GM12878 (cell line): Measurements from ENCODE around the gene SPINK1. TPM values are rescaled to one million over a fixed set of nuclear protein-coding genes. Genes with fewer than 3 reads are reported as not detected.

Source experiments
- ATAC-seq: fragments of 200-7000 bp; cut with Tn5 transposase; 3 replicates; pipeline ENCODE4 v1.9.1; 2020; ENCODE audit warnings: mild to moderate bottlenecking, moderate library complexity
- BruUV-seq: library from RNA; stranded (reverse); fragments of 400-500 nt; replicated peaks from 2 replicates; lab custom pipeline; 2021; lab: Mats Ljungman, UMichigan
- CTCF ChIA-PET: fragments of 300-600 bp; sonication (Branson Sonifier 250); formaldehyde crosslinking; extraction: SDS; loops from one replicate; lab custom pipeline; 2021; ENCODE audit warnings: inconsistent platforms; lab: Yijun Ruan, JAX
- POLR2A ChIA-PET: fragments of 350-600 bp; formaldehyde crosslinking; extraction: SDS; loops from one replicate; lab custom pipeline; 2021; ENCODE audit warnings: inconsistent platforms; lab: Charles Lee
- RAD21 ChIA-PET: fragments of 300-600 bp; sonication (Branson Sonifier 250); formaldehyde crosslinking; loops from one replicate; lab custom pipeline; 2023; ENCODE audit warnings: antibody characterized with exemption; ENCODE audit not compliant: unreplicated experiment; lab: Charles Lee
- SMC1A ChIA-PET: fragments of 300-600 bp; sonication (Branson Sonifier 250); formaldehyde crosslinking; loops from one replicate; lab custom pipeline; 2023; ENCODE audit not compliant: unreplicated experiment, uncharacterized antibody; lab: Charles Lee
- DNase-seq: peaks from one replicate; pipeline ENCODE4 v3.0.0-alpha.2; 2011; ENCODE audit warnings: low read depth, low spot score
- FAIRE-seq: peaks from 3 replicates; lab custom pipeline; 2011; peaks lifted over from hg19 to GRCh38; lab: Jason Lieb, UNC
- H2AFZ ChIP-seq: 2 replicates; pipeline ENCODE4 v1.6.0; 2011; ENCODE audit warnings: low read depth, low read length, control low read depth; ENCODE audit not compliant: control insufficient read depth
- H3K27ac ChIP-seq: 2 replicates; pipeline ENCODE4 v1.5.1; 2011; ENCODE audit warnings: control low read depth; ENCODE audit not compliant: control insufficient read depth, insufficient read depth
- H3K27me3 ChIP-seq, 2 experiments: replicated peaks in 1 of 2; 2 replicates each; pipeline versions ENCODE4 v1.6.0 to v1.6.1; 2011; ENCODE audit warnings: low read length in 1 of 2; ENCODE audit not compliant: control insufficient read depth in 2 of 2, insufficient read depth in 2 of 2
- H3K36me3 ChIP-seq, 2 experiments: 2 replicates each; pipeline ENCODE4 v1.5.1; 2011; ENCODE audit warnings: low read length in 1 of 2; ENCODE audit not compliant: control insufficient read depth in 2 of 2, insufficient read depth in 2 of 2
- H3K4me1 ChIP-seq: 2 replicates; pipeline ENCODE4 v1.6.1; 2011; ENCODE audit warnings: mild to moderate bottlenecking, low read length, moderate library complexity, mixed read lengths; ENCODE audit not compliant: control insufficient read depth, insufficient read depth
- H3K4me2 ChIP-seq: 2 replicates; pipeline ENCODE4 v1.6.0; 2011; ENCODE audit warnings: control low read depth; ENCODE audit not compliant: control insufficient read depth, insufficient read depth
- H3K4me3 ChIP-seq: fragments of 200-600 bp; sonication (generic); 2 replicates; pipeline ENCODE4 v1.5.1; 2016
- H3K79me2 ChIP-seq: 2 replicates; pipeline ENCODE4 v1.6.0; 2011; ENCODE audit warnings: low read length; ENCODE audit not compliant: control insufficient read depth, insufficient read depth
- H3K9ac ChIP-seq: 2 replicates; pipeline ENCODE4 v1.8.0; 2011; ENCODE audit warnings: low read length, control low read depth, mixed read lengths; ENCODE audit not compliant: control insufficient read depth, insufficient read depth
- H3K9me3 ChIP-seq: replicated peaks from 3 replicates; pipeline ENCODE4 v1.5.1; 2011; ENCODE audit warnings: mild to moderate bottlenecking, low read length; ENCODE audit not compliant: control insufficient read depth, insufficient read depth
- H4K20me1 ChIP-seq: 2 replicates; pipeline ENCODE4 v1.6.0; 2011; ENCODE audit not compliant: control insufficient read depth, insufficient read depth
- BRCA1 ChIP-seq: IDR thresholded peaks from 2 replicates; pipeline ENCODE4 v1.6.1; 2011; ENCODE audit warnings: low read depth, low read length, improper control_type of control experiment
- CHD1 ChIP-seq: IDR thresholded peaks from 2 replicates; pipeline ENCODE4 v1.6.1; 2012; ENCODE audit warnings: low read depth, low read length, improper control_type of control experiment
- E2F4 ChIP-seq: IDR thresholded peaks from 2 replicates; pipeline ENCODE4 v1.6.1; 2012; ENCODE audit warnings: low read depth, low read length, improper control_type of control experiment
- GATAD2B ChIP-seq: fragments of 450-650 bp; conservative IDR thresholded peaks from 2 replicates; pipeline ENCODE4 v1.6.1; 2017; ENCODE audit warnings: low read depth, mild to moderate bottlenecking, moderate library complexity
- MLLT1 ChIP-seq: fragments of 450-650 bp; IDR thresholded peaks from 2 replicates; pipeline ENCODE4 v1.6.1; 2016; ENCODE audit warnings: mild to moderate bottlenecking
- MXI1 ChIP-seq: fragments of 150-350 bp; IDR thresholded peaks from 2 replicates; pipeline ENCODE4 v1.6.1; 2011; ENCODE audit warnings: low read depth, mild to moderate bottlenecking, inconsistent platforms, low read length, improper control_type of control experiment
- MYB ChIP-seq: fragments of 150-350 bp; IDR thresholded peaks from 2 replicates; pipeline ENCODE4 v1.6.1; 2014; ENCODE audit warnings: mild to moderate bottlenecking, low read depth, low read length, borderline replicate concordance
- NR2F1 ChIP-seq: fragments of 450-650 bp; conservative IDR thresholded peaks from 2 replicates; pipeline ENCODE4 v1.6.1; 2017; ENCODE audit warnings: mild to moderate bottlenecking
- PBX3 ChIP-seq: IDR thresholded peaks from 2 replicates; pipeline ENCODE4 v1.6.1; 2011; ENCODE audit warnings: mild to moderate bottlenecking, low read depth, low read length, moderate library complexity; ENCODE audit not compliant: insufficient replicate concordance
- POLR2AphosphoS5 ChIP-seq: IDR thresholded peaks from 2 replicates; pipeline ENCODE4 v1.6.1; 2011; ENCODE audit warnings: mild to moderate bottlenecking, low read length, inconsistent platforms
- RCOR1 ChIP-seq: conservative IDR thresholded peaks from 2 replicates; pipeline ENCODE4 v1.6.1; 2012; ENCODE audit warnings: low read depth, low read length, improper control_type of control experiment
- SMC3 ChIP-seq: IDR thresholded peaks from 2 replicates; pipeline ENCODE4 v1.6.1; 2011; ENCODE audit warnings: low read length, improper control_type of control experiment, borderline replicate concordance
- STAT3 ChIP-seq: IDR thresholded peaks from 2 replicates; pipeline ENCODE4 v1.6.1; 2011; ENCODE audit warnings: low read depth, low read length, improper control_type of control experiment
- WRNIP1 ChIP-seq: IDR thresholded peaks from 2 replicates; pipeline ENCODE4 v1.6.1; 2011; ENCODE audit warnings: low read depth, low read length, improper control_type of control experiment, borderline replicate concordance
- ZSCAN29 ChIP-seq: fragments of 450-650 bp; IDR thresholded peaks from 2 replicates; pipeline ENCODE4 v1.6.1; 2017; ENCODE audit warnings: mild to moderate bottlenecking, moderate library complexity
- WGBS: methylation state at CpG from one replicate; pipeline ENCODE4 v1.1.6; 2016; ENCODE audit warnings: low lambda C conversion rate; ENCODE audit not compliant: insufficient replicate concordance, insufficient coverage; ENCODE audit errors: missing lambda C conversion rate; 5-methylcytosine and 5-hydroxymethylcytosine counted together
- in situ Hi-C: fragments of 300-500 bp; cut with MboI; formaldehyde crosslinking; loops from 9 replicates; pipeline ENCODE4 v1.14.3; 2018; ENCODE audit warnings: mixed read lengths
- intact Hi-C: fragments of 100-400 bp; cut with micrococcal nuclease; formaldehyde crosslinking; loops from one replicate; pipeline ENCODE4 v1.14.2; 2022; ENCODE audit not compliant: unreplicated experiment
- polyA plus RNA-seq, 11 experiments: library from polyadenylated mRNA; depleted of rRNA in 4 of 11; unstranded in 6 of 11; stranded (reverse) in 5 of 11; fragments of >200 nt; fragmentation: Nextera tagmentation in 4 of 11; fragmentation: Illumina TruSeq in 1 of 11; extraction: Ambion mirVana in 4 of 11; extraction: Trizol in 1 of 11; gene quantifications; 1 replicate in 1 of 11; 2 replicates in 10 of 11; pipeline versions ENCODE4 v1.2.1 to v1.2.3, GENCODE V29; 2011 to 2016; ENCODE audit warnings: inconsistent platforms in 2 of 11, missing spikeins in 2 of 11, low read depth in 1 of 11
- total RNA-seq, 4 experiments: library from RNA; depleted of rRNA in 3 of 4; stranded (reverse); fragments of >200 nt in 3 of 4; fragmentation: Illumina TruSeq in 1 of 4; extraction: Trizol in 1 of 4; gene quantifications; 2 replicates each; pipeline versions ENCODE4 v1.2.1 to v1.2.3, GENCODE V29; 2013 to 2021
- TF ChIP-seq, protein P1 (sequence below), 3 experiments: IDR thresholded peaks in 2 of 3; conservative IDR thresholded peaks in 1 of 3; 2 replicates each; pipeline ENCODE4 v1.5.1; 2011; ENCODE audit warnings: low read depth in 3 of 3, low read length in 3 of 3, mild to moderate bottlenecking in 3 of 3, control low read depth in 2 of 3, moderate library complexity in 2 of 3, inconsistent platforms in 1 of 3, mixed read lengths in 1 of 3; ENCODE audit not compliant: control insufficient read depth in 2 of 3, insufficient read depth in 1 of 3; ENCODE audit errors: extremely low read depth in 1 of 3

SPINK1 gene
- total and polyA plus RNA-seq, 10 of the 15 experiments (the other 5 are each of a cell fraction or from before 2014, with no cell fraction given) = 3.6 TPM; not detected in 9

GRCh38 chr5:147800491-147800890 is 31.0 kb downstream of the SPINK1 start:
- ChIA-PET RAD21 (no interaction called here), SMC1A (no interaction called here), POLR2A (no interaction called here), CTCF (no interaction called here)
- H3K36me3 ChIP-seq = no peaks in the 10 kb centered on the region
- H3K4me1 ChIP-seq = no peaks in the 10 kb centered on the region; the same call in 1 of the 2 replicates
- FAIRE-seq (no peak), DNase-seq (no peak), ATAC-seq (no peak)
- H3K4me3 ChIP-seq = no peak overlapping the region
- no peak for TF ChIP-seq STAT3
- TF ChIP-seq CHD1 = no peak
- TF ChIP-seq MLLT1 = no peak
- no peak for TF ChIP-seq MYB
- no peak for TF ChIP-seq MXI1
- no peak for TF ChIP-seq POLR2AphosphoS5
- TF ChIP-seq SMC3 = no peak
- no peak for TF ChIP-seq BRCA1
- TF ChIP-seq NR2F1 = no peak
- TF ChIP-seq, protein P1, sequence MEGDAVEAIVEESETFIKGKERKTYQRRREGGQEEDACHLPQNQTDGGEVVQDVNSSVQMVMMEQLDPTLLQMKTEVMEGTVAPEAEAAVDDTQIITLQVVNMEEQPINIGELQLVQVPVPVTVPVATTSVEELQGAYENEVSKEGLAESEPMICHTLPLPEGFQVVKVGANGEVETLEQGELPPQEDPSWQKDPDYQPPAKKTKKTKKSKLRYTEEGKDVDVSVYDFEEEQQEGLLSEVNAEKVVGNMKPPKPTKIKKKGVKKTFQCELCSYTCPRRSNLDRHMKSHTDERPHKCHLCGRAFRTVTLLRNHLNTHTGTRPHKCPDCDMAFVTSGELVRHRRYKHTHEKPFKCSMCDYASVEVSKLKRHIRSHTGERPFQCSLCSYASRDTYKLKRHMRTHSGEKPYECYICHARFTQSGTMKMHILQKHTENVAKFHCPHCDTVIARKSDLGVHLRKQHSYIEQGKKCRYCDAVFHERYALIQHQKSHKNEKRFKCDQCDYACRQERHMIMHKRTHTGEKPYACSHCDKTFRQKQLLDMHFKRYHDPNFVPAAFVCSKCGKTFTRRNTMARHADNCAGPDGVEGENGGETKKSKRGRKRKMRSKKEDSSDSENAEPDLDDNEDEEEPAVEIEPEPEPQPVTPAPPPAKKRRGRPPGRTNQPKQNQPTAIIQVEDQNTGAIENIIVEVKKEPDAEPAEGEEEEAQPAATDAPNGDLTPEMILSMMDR (IDR thresholded peaks at IDR 0.05 in 2 of 3, conservative IDR thresholded peaks at IDR 0.05 in 1 of 3; ENCODE audit: control insufficient read depth in 2 of 3, extremely low read depth in 1 of 3, insufficient read depth in 1 of 3, low read depth in 3 of 3, low read length in 3 of 3) = no peak
- TF ChIP-seq WRNIP1 = no peak
- no peak for TF ChIP-seq ZSCAN29
- TF ChIP-seq E2F4 = no peak
- no peak for TF ChIP-seq PBX3
- TF ChIP-seq RCOR1 = no peak
- no peak for TF ChIP-seq GATAD2B
- H3K4me2 ChIP-seq = no peak overlapping the region
- H4K20me1 ChIP-seq = no peaks in the 10 kb centered on the region
- no peaks in the 10 kb centered on the region for H3K9me3 ChIP-seq
- H3K27ac ChIP-seq = no peak overlapping the region
- no TSS peak for BruUV-seq
- no peak overlapping the region for H2AFZ ChIP-seq
- H3K79me2 ChIP-seq = no peaks in the 10 kb centered on the region
- intact Hi-C loops (no loop called here), in situ Hi-C loops (no loop called here)
- H3K9ac ChIP-seq = no peak overlapping the region
- H3K27me3 ChIP-seq = no peaks in the 10 kb centered on the region
- 18% methylated on average over 3 of the region's 3 CpGs for WGBS
